NCI-H2107 (cell line): ENCODE results near the gene KRTDAP.
A peak's percentile ranks its signal among the peaks of the same experiment; 100 is the strongest.

Experiments used
- DNase-seq: peaks from one replicate; lab custom pipeline; 2025; lab: John Stamatoyannopoulos, UW

Gene KRTDAP

DNA sequence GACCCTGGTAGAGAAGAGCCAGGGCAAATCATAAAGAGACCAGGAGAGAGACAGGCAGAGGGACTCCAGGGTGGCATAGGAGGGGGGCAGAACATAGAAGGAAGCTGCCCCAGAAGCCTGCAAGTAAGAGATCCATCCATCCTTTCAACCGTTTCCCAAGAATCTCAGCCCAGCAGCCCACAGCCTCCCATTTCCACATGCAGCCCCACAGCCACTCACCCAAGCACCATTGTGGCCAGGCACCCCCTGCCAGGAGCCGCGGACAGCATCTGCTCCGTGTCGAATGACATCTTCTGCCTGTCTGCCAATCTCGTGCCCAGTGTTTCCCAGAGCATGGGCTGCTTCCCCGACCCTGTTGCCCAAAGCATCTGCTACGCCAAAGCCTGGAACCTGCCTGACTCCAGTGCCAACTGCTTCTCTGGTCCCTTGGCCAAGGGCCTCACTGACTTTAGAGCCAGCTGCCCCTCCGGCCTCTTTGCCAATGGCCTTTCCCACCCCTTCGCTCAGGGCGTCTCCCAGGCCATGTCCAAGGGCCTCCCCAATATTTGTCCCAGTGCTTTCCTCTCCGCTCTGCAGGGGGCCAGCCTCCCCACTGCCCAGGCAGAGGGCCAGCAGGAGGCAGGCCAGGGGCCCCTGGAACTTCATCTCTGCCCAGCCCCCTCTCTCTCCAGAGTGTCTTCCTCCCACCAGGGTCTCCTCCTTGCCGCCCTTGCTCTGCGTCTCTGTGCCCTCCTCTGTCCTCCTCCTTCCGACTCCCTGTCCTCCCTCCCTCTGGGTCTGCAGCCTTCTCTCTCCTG, 22.8 kb upstream of the KRTDAP start:
- no peak for DNase-seq

DNA sequence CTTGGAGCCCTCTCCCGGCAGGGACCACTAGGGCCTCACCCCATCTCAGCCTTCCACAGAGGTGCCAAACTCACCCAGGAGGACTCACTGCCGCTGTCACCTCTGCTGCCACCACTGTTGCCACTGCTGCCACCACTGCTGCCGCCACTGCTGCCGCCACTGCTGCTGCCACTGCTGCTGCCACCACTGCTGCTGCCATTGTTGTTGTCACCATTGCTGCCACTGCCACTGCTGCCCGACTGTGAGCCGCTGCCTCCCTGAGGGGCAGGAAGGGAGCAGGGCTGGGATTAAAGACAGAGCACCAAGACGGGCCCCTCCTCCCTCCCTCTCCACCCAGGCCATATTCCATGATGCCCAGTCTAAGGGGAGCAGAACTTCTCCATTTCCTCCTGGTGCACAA, 21.1 kb upstream of the KRTDAP start:
- no peak for DNase-seq

DNA sequence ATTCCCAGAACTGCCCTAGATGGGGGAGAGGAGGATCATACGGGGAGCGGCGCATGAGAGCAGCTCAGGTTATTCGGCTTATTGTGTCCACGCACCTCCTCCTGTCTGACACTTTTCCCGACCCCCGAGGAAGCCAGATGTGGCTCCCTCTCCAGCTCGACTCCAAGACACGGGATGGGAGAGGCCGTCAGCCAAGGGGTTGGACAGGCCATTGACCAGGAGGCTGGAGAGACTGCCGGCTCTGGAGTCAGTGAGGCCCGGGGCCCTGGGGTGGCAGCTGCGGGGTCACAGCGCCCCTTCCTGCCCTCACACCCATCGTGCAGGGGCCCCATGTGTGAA, 20.3 kb upstream of the KRTDAP start:
- DNase-seq: no peak

DNA sequence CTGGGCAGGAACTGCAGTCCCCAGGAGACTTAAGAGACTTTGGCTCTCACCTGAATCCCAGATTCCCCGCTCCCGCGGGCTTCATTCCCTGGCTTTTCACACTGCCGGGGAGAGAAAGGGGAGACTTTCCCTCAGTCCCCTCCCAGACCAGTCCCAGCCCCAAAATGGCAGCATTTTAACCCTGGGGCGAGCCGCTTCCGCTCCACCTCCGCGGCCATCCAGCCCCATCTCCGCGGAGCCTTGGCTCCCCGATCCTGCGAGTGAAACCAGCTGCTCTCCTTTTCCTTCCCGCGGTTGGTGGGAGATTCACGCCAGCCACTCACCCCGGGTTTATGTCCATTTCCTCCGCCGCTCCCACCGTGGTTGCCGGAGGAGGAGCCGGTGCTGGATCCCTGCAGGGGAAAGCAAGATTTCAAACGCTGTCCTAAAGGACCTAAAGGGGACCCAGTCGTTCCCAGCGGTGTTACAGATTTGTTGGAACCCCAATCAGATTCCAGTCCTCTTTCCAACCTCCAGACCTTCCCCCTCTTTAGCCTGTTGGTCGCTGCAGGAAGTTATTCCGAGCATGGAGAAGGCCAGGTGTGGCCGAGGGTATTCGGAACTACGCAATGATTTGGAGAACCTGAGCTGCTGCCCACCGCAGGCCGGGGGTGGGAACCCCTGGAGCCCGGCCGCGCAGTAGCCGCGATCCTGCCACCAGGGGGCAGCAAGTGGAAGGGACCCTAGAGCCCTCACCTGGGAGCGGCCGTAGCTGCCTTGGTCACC, 19.8 kb upstream of the KRTDAP start:
- peak; percentile 31 for DNase-seq

DNA sequence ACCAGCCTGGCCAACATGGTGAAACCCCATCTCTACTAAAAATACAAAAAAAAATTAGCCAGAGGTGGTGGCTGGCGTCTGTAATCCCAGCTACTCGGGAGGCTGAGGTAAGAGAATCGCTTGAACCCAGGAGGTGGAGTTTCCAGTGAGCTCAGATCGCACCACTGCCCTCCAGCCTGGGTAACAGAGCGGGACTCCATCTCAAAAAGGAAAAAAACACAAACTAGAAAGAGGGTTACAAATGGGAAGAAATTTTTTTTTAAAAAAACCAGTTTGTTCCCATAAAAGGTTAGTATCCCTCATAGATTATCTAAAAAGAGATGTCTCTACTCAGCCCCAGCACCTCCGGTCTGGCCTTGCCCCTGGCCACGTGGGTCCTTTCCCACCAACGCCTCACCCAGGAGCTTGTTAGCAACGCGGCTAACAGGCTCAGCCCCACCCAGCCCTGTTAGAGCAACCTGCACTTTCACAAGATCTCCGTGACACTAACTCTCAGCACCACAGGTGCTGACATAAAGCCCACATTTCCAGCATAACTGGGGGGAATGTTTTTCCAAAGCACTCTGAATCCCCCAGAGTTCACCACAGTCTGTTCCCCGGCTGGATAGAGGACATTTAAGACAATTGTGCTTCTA, 18.9 kb upstream of the KRTDAP start:
- no peak for DNase-seq

DNA sequence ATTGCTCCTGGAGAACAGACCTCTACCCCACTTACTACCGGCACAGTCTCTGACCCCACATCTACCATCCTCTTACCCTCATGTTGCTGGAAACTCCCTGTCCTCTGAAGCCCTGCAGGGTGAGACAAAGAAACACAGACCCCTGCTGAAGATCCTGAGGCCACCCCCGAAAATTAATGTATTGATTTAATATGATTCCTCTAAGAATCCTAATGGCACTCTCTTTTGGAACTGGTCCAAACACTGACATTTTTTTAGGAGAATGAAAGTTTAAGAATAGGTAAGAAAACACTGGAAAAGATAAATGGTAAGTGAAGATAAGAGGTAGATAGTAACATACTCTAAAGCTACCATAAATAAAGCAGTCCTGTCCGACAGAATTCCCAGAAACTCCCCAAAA, 17.9 kb upstream of the KRTDAP start:
- no peak for DNase-seq

DNA sequence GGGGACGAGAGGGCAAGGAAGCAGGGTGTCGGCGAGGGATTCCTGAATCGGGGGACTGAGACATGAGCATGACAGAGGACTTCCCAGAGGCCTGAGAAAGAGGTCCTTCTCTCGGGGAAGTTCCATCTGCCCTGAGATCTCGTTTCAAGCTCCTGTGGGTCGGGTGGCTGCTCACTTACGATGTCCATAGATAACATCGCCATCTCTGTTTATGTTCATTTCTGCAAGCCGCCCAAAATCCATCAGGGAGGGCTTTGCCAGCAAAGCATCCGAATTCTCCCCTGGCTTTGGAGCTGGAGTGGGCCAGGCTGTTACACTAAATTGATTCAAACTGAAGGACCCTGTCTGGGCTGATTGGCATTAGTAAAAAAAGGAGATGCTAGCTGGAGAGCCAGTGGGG, 17.3 kb upstream of the KRTDAP start:
- DNase-seq: no peak

DNA sequence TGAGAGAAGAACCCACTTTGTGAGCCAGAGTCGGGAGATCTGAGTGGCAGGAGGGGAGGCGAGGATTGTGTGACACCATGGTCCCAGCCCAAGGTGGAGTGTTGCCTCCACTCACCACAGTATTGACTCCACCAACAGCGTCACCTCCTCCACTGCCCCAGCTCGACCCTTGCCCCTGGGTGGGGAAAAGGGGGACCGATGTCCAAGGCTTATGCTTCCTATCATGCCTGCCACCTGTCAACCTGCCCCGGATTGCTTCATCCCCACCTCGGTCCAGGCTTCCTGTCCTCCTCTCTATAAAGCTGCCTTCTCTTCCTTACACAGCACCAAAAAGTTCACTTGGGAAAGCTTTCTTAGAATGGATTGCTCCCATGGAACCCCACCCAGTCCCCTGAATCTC, 15.7 kb upstream of the KRTDAP start:
- no peak for DNase-seq

DNA sequence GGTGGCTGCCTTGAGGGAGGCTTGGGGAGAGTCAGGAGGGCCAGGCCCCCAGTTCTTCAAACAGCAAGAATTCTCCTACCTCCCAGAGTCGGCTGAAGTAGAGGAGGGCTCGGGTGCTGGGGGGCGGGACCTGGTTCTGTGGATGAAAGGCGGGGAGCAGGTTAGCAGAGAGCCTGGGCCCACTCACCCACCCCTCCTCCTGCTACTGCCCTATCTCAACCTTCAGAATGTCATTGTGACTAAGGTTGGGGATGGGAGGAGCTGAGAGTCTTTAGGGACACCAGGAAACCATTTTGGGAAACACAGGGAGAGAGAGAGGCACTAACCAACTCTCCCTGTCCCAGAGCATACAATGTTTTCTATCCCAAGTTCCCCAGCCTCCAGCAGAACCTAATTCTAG, 12.5 kb upstream of the KRTDAP start:
- DNase-seq: no peak

DNA sequence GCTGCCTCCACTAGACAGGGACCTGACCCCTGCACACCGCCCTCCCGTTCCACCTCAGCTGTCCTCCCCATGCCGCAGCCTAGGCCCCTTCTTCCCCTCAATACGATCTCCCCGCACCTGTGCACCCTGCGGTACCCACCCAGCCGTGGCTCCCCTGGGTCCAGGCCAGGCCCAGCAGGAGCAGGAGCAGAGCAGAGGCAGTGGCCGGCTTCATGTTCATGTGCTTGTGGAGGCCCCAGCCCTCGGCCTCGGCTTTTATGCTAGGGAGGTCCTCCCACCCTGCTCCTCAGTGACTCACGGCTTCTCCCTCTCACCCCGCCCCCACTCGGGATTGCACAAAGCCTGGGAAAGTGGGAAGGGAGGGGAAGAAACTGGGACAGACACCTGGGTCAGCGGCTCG, 11.4 kb upstream of the KRTDAP start:
- DNase-seq: no peak

DNA sequence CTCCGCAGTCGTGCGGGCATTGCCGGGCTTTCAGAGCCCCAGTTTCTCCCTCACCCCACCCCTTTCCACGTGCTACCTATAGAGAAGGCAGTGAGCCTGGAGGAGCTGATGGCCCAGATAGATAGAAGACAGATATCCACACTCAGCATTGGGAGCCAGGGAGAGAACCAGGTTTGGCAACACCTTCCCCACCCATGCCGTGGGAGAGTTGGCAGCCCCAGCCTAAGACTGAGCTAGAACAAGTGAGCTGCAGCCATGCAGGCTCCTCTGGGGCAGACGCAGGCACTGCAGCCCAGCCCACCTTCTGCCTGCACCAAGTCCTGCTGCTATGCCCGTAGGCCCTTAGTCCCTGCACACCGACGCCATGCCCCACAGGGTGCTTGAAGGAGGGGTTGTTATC, 10.3 kb upstream of the KRTDAP start:
- DNase-seq: no peak

DNA sequence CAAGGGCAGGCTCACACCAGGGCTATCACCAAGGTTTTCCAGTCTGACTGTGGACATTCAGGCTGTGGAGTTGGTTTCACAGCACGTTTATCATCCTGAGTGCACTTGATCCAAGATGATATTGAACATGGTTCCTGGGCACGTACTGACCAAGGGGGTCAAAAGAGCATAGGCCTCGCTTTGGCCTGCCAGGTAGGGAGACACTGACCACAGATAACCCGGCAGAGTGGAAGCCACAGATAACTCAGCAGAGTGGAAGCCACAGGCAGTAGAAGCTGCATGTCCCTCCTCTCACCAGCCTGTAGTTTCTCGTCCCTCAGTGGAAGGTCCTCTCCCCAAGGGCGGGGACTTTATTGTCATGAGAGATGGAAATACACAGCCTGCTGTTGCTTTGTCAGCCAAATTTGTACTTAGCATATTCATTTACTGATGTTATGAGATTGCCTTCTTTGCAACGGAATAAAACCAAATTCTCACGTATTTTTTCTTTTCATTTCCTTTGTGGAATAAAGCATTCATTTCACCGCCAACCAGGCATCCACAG, 8.8 kb upstream of the KRTDAP start:
- no peak for DNase-seq

DNA sequence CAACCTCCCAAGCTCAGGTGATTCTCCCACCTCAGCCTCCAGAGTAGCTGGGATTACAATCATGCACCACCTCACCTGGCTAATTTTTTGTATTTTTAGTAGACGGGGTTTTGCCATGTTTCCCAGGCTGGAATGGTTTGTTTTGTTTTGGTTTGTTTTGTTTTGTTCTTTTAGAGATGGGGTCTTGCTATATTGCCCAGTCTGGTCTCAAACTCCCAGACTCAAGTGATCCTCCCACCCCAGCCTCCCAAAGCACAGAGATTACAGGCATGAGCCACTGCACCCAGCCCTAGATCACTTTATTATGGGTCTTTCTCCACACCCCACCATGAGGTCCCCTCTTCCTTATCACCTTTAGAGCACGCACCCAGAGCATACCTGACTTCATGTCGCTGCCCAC, 8.0 kb upstream of the KRTDAP start:
- no peak for DNase-seq

DNA sequence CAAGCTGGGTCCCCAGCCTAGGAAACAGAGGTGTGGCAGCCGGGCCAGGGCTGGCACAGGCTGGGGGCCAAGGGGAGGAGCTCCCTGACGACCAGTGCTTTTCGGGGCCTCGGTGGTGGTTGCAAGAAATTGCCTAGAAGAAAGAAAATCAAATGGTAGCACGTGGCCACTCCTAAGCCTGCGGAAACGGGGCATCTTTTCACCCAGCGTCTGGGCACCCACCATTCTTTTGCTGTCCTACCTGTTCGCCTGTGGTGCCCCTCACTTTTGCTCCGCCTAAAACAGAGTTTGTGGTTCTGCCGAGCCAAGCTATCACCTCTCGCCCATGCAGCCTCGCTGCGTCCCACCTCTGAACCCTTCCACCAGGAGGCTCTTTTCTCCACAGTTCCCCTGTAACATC, 7.1 kb upstream of the KRTDAP start:
- DNase-seq: no peak

DNA sequence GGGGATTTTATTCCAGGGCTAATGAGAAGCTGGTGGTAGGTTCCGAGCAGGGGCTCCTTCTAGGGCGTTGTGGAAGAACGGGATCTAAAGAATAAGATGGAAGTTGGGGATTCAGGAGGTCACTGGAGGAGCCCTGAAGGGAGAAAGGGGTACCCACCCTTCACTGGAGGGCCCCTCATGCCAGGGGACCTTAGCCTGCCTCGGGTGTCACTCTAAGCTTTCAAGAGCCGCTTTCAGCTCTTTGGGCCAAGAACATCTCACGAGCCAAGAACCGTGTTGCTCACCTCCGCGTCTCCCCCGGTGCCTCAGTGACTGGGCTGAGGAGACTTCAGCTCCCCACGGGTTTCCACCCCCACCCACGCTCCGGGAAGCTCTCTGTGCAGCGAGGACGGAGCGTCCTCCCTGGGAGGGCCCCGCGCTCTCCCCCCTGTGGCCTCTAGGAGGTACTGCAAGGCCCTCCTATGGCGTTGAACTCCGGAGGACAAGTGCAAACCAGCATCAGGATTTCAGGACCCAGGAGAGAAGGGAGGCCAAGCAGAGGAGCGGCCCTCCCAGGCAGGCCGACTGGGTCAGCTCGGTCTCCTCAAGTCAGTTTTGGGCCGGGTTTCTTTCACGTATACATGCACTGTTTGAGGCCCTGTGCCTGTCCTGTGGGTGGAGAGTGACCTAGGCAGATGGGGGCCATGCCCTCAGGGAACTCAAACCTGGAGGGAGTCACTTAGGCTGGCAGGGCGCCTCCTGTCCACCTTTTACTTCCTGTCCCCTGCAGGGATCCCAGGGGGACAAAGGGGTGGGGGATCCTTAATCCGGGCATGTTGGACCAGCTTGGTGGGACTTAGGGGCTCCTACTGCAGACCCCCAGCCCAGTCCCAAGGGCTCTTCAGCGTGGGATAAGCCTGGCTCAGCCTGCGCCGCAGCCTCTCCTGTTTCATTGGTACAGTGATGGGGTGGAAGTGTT, 5.1 kb upstream of the KRTDAP start:
- no peak for DNase-seq

DNA sequence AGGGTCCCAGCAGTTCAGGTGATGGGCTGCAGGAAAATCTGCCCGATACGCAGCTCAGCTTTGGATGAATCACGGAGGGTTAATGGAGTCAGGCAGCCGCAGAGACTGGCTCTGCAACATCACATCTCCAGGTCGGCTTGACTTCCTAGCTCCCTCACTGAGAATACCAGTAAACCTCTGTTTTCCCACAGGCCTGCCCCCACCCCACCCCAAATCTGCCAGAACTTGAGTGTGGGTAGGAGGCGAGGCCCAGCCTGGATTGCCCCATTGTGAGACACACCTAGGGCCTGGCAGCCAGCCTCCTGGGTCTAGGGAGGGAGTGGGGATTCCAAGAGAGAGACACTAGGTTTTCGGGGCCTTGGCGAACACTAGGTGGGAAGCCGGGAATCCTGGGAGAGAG, 3.7 kb upstream of the KRTDAP start:
- DNase-seq: no peak

DNA sequence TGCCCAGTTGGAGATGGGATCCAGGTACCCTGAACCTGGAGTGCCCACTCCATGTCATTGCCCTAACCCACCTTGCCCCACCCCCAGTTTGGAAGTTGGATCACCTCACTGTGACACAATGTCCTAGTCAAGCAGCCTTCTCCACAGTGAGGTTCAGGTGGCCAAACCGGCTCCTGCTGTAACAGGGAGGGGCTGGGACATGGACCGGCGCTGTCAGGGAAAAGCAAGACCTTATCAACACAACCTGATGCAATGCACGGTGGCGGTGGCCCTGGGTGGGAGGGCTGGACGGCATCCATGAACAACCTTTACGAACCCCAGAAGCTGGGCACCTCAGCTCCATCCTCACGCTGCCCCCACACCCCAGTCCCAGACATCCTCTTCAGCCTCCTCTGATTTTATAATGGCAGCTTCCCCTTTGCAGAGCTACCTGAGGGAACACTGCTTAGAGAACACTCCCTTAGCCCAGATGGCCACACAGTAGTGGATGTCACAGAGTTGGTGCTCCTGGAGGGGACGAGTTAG, 1.6 kb upstream of the KRTDAP start:
- DNase-seq: no peak

DNA sequence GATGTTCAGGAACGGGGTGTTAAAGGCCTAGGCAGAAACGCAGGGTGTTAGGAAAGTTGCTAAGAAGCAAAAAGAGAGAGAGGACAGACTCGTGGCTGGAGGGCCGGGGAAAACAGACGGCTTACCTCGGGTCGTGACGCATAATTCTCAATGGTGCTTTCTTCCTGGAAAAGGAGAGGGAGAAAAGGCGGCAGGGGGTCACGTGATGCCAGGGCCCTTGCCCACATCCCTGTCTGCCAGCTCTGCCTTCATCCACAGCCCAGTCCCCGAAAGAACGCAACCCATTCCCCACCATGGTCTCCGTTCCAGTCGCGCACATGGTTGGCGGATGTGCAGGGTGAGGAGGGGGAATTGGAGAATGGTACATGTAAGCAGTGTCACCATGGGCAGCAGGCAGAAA, 1.6 kb downstream of the KRTDAP start:
- DNase-seq: no peak

DNA sequence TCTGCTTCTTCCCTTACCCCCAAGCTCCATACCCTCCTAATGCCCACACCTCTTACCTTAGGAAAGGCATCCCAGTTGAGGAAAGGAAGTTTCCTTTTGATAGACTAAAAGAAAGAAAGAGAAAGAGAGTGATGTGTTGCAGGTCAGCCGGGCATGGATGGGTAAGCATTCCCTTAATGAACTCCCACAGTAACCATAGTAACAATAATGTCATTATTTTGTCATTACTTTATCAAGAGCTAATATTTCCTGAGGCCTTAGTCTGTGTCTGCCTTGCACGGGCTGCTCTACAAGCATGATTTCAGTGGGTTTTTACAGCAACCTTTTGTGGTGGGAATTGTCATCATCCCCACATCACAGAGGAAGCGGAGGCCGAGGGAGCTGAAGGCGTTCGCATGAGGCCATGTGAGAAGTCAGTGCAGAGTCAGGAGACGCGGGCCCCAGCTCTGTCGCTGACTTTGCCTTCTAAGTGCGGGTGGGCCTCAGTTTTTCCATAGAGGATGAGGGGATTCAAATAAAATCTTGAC, 2.5 kb downstream of the KRTDAP start:
- DNase-seq: no peak

DNA sequence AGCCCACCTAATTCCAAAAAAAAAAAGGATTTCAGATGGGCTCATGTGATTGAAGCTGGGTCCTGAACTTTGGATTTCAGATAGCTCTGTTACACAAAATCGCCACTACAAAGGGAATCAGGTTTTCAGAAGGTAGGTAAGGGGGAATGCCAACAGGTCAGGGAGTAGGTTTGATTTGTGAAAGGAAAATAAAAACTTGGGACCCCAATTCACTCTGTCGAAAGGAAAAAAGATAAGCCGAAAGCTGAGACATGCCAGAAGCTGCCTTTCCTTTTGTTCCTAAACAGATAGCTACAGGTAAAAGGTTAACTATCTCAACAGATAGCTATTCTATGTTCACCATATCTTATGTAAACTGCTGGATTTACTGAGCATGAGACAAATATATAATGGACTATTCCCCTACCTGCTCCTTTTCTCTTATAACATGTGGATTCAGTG, 4.0 kb downstream of the KRTDAP start:
- no peak for DNase-seq
